Fibroblast of peridontal ligament (primary cell): ENCODE results near the gene KRT10.
A peak's percentile ranks its signal among the peaks of the same experiment; 100 is the strongest.
"Not testable (repeated sequence)": the region's sequence is repeated elsewhere in the genome, so short reads cannot be mapped to it uniquely, and the experiment has no call there.

ENCODE experiments used
- DNase-seq: peaks from one replicate; pipeline ENCODE4 v3.0.0-alpha.2; 2010; ENCODE audit errors: extremely low read depth

Gene KRT10

GRCh38 chr17:40833882-40834281 is 11.5 kb upstream of the KRT10 start:
- no peak for DNase-seq

GRCh38 chr17:40832840-40833239 is 10.4 kb upstream of the KRT10 start:
- DNase-seq: no peak

- DNase-seq: no peak
Measured at GRCh38 chr17:40830085-40830776, 7.8 kb upstream of the KRT10 start.

GRCh38 chr17:40828454-40829044 is 6.1 kb upstream of the KRT10 start:
- DNase-seq: peak; percentile 71

- peak; percentile 69 for DNase-seq
Measured at GRCh38 chr17:40827746-40828453, 5.5 kb upstream of the KRT10 start.

GRCh38 chr17:40825599-40825998 is 3.2 kb upstream of the KRT10 start:
- DNase-seq: no peak

- DNase-seq: no peak
Measured at GRCh38 chr17:40824015-40824832, 1.8 kb upstream of the KRT10 start.

- DNase-seq: no peak
Measured at GRCh38 chr17:40821536-40821935, 878 bp downstream of the KRT10 start.

- DNase-seq: no peak
Measured at GRCh38 chr17:40820228-40820838, 2.1 kb downstream of the KRT10 start.

- peak; percentile 30 for DNase-seq
Measured at GRCh38 chr17:40819528-40820125, 2.8 kb downstream of the KRT10 start.

GRCh38 chr17:40818733-40819527 is 3.5 kb downstream of the KRT10 start:
- peak; percentile 75 for DNase-seq

GRCh38 chr17:40818343-40818732 is 4.1 kb downstream of the KRT10 start:
- DNase-seq: no peak

GRCh38 chr17:40817103-40817682 is 5.2 kb downstream of the KRT10 start:
- DNase-seq: no peak

- no peak for DNase-seq
Measured at GRCh38 chr17:40816569-40816968, 5.8 kb downstream of the KRT10 start.

- no peak for DNase-seq
Measured at GRCh38 chr17:40815381-40815780, 7.0 kb downstream of the KRT10 start.

- not testable (repeated sequence) for DNase-seq
Measured at GRCh38 chr17:40814657-40815056, 7.8 kb downstream of the KRT10 start.

- DNase-seq: no peak
Measured at GRCh38 chr17:40813804-40814203, 8.6 kb downstream of the KRT10 start.

GRCh38 chr17:40812639-40813038 is 9.8 kb downstream of the KRT10 start:
- DNase-seq: no peak

GRCh38 chr17:40810494-40810893 is 11.9 kb downstream of the KRT10 start:
- peak; percentile 25 for DNase-seq
